Endothelial cell of umbilical vein (primary cell): Measurements from ENCODE around the gene TRMT11. TPM values are rescaled to one million over a fixed set of nuclear protein-coding genes. Genes with fewer than 3 reads are reported as not detected.
A peak's percentile ranks its signal among the peaks of the same experiment; 100 is the strongest.

Experiments used
- BruUV-seq: library from RNA; stranded (reverse); fragments of 400-500 nt; replicated peaks from 2 replicates; lab custom pipeline; 2021; lab: Mats Ljungman, UMichigan
- CTCF ChIA-PET: fragments of 300-600, 350-600 bp; sonication (Branson Sonifier 250); formaldehyde crosslinking; loops from one replicate; lab custom pipeline; 2021; ENCODE audit warnings: antibody characterized with exemption, inconsistent platforms; lab: Charles Lee
- POLR2A ChIA-PET: fragments of 300-600, 350-600 bp; sonication (Branson Sonifier 250); formaldehyde crosslinking; loops from one replicate; lab custom pipeline; 2021; ENCODE audit warnings: antibody characterized with exemption, inconsistent platforms; lab: Charles Lee
- DNase-seq: peaks from one replicate; pipeline ENCODE4 v3.0.0-alpha.2; 2011; ENCODE audit warnings: low read depth, low spot score
- FAIRE-seq: peaks from 2 replicates; lab custom pipeline; 2011; peaks lifted over from hg19 to GRCh38; lab: Jason Lieb, UNC
- H2AFZ ChIP-seq: 2 replicates; pipeline ENCODE4 v1.6.0; 2012; ENCODE audit warnings: low read depth, low read length, control low read depth, inconsistent platforms
- H3K27ac ChIP-seq: 2 replicates; pipeline ENCODE4 v1.5.1; 2011; ENCODE audit warnings: low read depth, mild to moderate bottlenecking, control low read depth, low read length, moderate library complexity; ENCODE audit not compliant: insufficient read depth
- H3K27me3 ChIP-seq, 2 experiments: 2 replicates each; pipeline versions ENCODE4 v1.6.0 to v1.6.1; 2011; ENCODE audit warnings: low read length in 2 of 2, mixed read lengths in 1 of 2; ENCODE audit not compliant: control insufficient read depth in 2 of 2, insufficient read depth in 2 of 2
- H3K36me3 ChIP-seq, 2 experiments: 2 replicates in 1 of 2; 3 replicates in 1 of 2; pipeline ENCODE4 v1.5.1; 2011; ENCODE audit warnings: low read length in 2 of 2, mild to moderate bottlenecking in 1 of 2, moderate library complexity in 1 of 2; ENCODE audit not compliant: control insufficient read depth in 2 of 2, insufficient read depth in 2 of 2; ENCODE audit errors: extremely low read depth in 1 of 2
- H3K4me1 ChIP-seq: 3 replicates; pipeline ENCODE4 v1.5.1; 2011; ENCODE audit warnings: mild to moderate bottlenecking, low read length; ENCODE audit not compliant: control insufficient read depth, insufficient read depth; ENCODE audit errors: extremely low read depth
- H3K4me2 ChIP-seq: 2 replicates; pipeline ENCODE4 v1.6.1; 2011; ENCODE audit warnings: low read length, control low read depth, mixed read lengths; ENCODE audit not compliant: insufficient read depth
- H3K4me3 ChIP-seq, 3 experiments: fragments of 200-600 bp in 1 of 3; sonication (generic), shearing (Covaris generic) in 1 of 3; replicated peaks in 1 of 3; 2 replicates each; pipeline ENCODE4 v1.5.1; 2011 to 2016; ENCODE audit warnings: control low read depth in 3 of 3, low read length in 3 of 3, mild to moderate bottlenecking in 2 of 3, inconsistent platforms in 1 of 3, low read depth in 1 of 3, moderate library complexity in 1 of 3; ENCODE audit not compliant: insufficient read depth in 1 of 3
- H3K79me2 ChIP-seq: 2 replicates; pipeline ENCODE4 v1.6.0; 2012; ENCODE audit warnings: low read length, inconsistent platforms; ENCODE audit not compliant: control insufficient read depth, insufficient read depth
- H3K9ac ChIP-seq: replicated peaks from 2 replicates; pipeline ENCODE3; 2011; ENCODE audit warnings: low read length, control low read depth; ENCODE audit not compliant: insufficient read depth; ENCODE audit errors: extremely low read depth
- H3K9me1 ChIP-seq: replicated peaks from 3 replicates; pipeline ENCODE4 v1.6.0; 2011; ENCODE audit warnings: mild to moderate bottlenecking, low read length; ENCODE audit not compliant: control insufficient read depth, insufficient read depth; ENCODE audit errors: extremely low read depth
- H3K9me3 ChIP-seq: replicated peaks from 2 replicates; pipeline ENCODE4 v1.5.1; 2012; ENCODE audit warnings: low read length, inconsistent platforms; ENCODE audit not compliant: control insufficient read depth, insufficient read depth
- H4K20me1 ChIP-seq: replicated peaks from 2 replicates; pipeline ENCODE3; 2011; ENCODE audit warnings: mild to moderate bottlenecking, low read length; ENCODE audit not compliant: control insufficient read depth, insufficient read depth; ENCODE audit errors: extremely low read depth
- EZH2 ChIP-seq: IDR thresholded peaks from 2 replicates; pipeline ENCODE4 v1.6.1; 2012; ENCODE audit warnings: borderline replicate concordance, low read depth, mild to moderate bottlenecking, moderate library complexity, low read length, inconsistent platforms; ENCODE audit not compliant: severe bottlenecking
- FOS ChIP-seq: IDR thresholded peaks from 2 replicates; pipeline ENCODE4 v1.6.1; 2011; ENCODE audit warnings: mild to moderate bottlenecking, low read length, moderate library complexity, borderline replicate concordance; ENCODE audit not compliant: insufficient read depth
- GATA2 ChIP-seq: IDR thresholded peaks from 2 replicates; pipeline ENCODE4 v1.7.0; 2011; ENCODE audit warnings: low read depth, mild to moderate bottlenecking, moderate library complexity, mixed read lengths, low read length; ENCODE audit not compliant: insufficient read length, insufficient read depth
- JUN ChIP-seq: IDR thresholded peaks from 2 replicates; pipeline ENCODE4 v1.6.1; 2011; ENCODE audit warnings: borderline replicate concordance, low read depth; ENCODE audit not compliant: insufficient read length, insufficient read depth
- MYC ChIP-seq: IDR thresholded peaks from one replicate; pipeline ENCODE4 v1.6.1; 2011; ENCODE audit warnings: mild to moderate bottlenecking, low read depth, low read length
- POLR2A ChIP-seq: IDR thresholded peaks from 2 replicates; pipeline ENCODE4 v1.6.1; 2012; ENCODE audit warnings: low read depth, mild to moderate bottlenecking, control low read depth, low read length
- POLR2AphosphoS5 ChIP-seq: IDR thresholded peaks from 2 replicates; pipeline ENCODE4 v1.6.1; 2012; ENCODE audit warnings: low read depth, mild to moderate bottlenecking, control low read depth, low read length, moderate library complexity; ENCODE audit not compliant: insufficient read depth
- dilution Hi-C: fragments of 300-500 bp; cut with MboI; formaldehyde crosslinking; loops from one replicate; pipeline ENCODE4 v1.15.0; 2019; ENCODE audit warnings: low sequenced_read_pairs; ENCODE audit not compliant: extremely low pct_ligation_motif_present
- intact Hi-C: fragments of 100-400 bp; cut with micrococcal nuclease; formaldehyde crosslinking; loops from one replicate; pipeline ENCODE4 v1.10.0; 2022
- polyA plus RNA-seq, 4 experiments: library from polyadenylated mRNA; depleted of rRNA in 3 of 4; stranded (reverse) in 3 of 4; unstranded in 1 of 4; fragments of >200 nt; gene quantifications; 2 replicates each; pipeline versions ENCODE4 v1.2.1 to v1.2.3, GENCODE V29; 2011 to 2012; ENCODE audit warnings: missing spikeins in 1 of 4
- total RNA-seq: library from RNA; stranded (reverse); gene quantifications from 2 replicates; pipeline ENCODE4 v1.2.3, GENCODE V29; 2021
- TF ChIP-seq, protein P1 (sequence below): IDR thresholded peaks from 2 replicates; pipeline ENCODE4 v1.6.1; 2011; ENCODE audit not compliant: insufficient read depth, insufficient read length
- TF ChIP-seq, protein P2 (sequence below), 2 donors: IDR thresholded peaks; 1 replicate in 1 of 2; 2 replicates in 1 of 2; pipeline ENCODE4 v1.5.1; 2011; ENCODE audit warnings: low read length in 2 of 2, mild to moderate bottlenecking in 2 of 2, moderate library complexity in 2 of 2, control low read depth in 1 of 2, inconsistent platforms in 1 of 2, low read depth in 1 of 2; ENCODE audit not compliant: insufficient read depth in 1 of 2; ENCODE audit errors: extremely low read depth in 1 of 2

TRMT11 gene
- total and polyA plus RNA-seq, 2 donors (not counting 3 experiments of a cell fraction or from before 2014, with no cell fraction given): 5.1 to 10.7 TPM

DNA sequence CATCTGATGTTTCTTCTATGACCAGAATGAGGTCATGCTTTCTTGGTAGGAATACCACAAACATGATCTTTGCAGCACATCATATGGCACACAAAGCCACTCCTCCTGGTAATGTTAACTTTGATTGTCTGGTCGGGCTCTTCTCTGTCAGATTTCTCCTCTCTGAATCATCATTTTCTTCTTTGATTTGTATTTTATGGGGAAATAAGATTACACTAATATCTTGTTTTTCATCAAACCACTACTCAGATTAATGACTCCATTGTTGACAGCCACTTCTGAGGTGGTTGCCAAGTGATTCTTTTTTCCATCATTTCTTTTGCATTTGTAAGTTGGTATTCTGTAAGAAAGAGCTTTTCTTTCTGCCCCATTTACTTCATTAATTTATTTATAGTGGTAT, 29.5 kb downstream of the TRMT11 start:
- Histone ChIP-seq H3K27me3 (no peaks in the 10 kb centered on the region), H2AFZ (no peak overlapping the region), H3K4me1 (no peaks in the 10 kb centered on the region), H3K9me1 (no peaks in the 10 kb centered on the region), H3K79me2 (no peaks in the 10 kb centered on the region), H3K9ac (no peak overlapping the region), H3K27ac (no peak overlapping the region), H3K4me2 (no peak overlapping the region), H3K36me3 (peaks cover 4 to 11% of the 10 kb centered on the region in 2 experiments), H3K4me3 (no peak overlapping the region), H4K20me1 (no peaks in the 10 kb centered on the region), H3K9me3 (no peaks in the 10 kb centered on the region)
- BruUV-seq: no TSS peak
- POLR2A ChIA-PET: no interaction called here
- intact Hi-C loops (no loop called here), dilution Hi-C loops (no loop called here)
- no peak for TF ChIP-seq JUN
- no peak for TF ChIP-seq FOS
- no peak for TF ChIP-seq MYC
- TF ChIP-seq POLR2AphosphoS5: no peak
- TF ChIP-seq POLR2A: no peak
- TF ChIP-seq GATA2: no peak
- TF ChIP-seq, protein P1, sequence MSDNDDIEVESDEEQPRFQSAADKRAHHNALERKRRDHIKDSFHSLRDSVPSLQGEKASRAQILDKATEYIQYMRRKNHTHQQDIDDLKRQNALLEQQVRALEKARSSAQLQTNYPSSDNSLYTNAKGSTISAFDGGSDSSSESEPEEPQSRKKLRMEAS: no peak
- TF ChIP-seq EZH2: no peak
- TF ChIP-seq, protein P2, sequence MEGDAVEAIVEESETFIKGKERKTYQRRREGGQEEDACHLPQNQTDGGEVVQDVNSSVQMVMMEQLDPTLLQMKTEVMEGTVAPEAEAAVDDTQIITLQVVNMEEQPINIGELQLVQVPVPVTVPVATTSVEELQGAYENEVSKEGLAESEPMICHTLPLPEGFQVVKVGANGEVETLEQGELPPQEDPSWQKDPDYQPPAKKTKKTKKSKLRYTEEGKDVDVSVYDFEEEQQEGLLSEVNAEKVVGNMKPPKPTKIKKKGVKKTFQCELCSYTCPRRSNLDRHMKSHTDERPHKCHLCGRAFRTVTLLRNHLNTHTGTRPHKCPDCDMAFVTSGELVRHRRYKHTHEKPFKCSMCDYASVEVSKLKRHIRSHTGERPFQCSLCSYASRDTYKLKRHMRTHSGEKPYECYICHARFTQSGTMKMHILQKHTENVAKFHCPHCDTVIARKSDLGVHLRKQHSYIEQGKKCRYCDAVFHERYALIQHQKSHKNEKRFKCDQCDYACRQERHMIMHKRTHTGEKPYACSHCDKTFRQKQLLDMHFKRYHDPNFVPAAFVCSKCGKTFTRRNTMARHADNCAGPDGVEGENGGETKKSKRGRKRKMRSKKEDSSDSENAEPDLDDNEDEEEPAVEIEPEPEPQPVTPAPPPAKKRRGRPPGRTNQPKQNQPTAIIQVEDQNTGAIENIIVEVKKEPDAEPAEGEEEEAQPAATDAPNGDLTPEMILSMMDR (IDR thresholded peaks at IDR 0.05; ENCODE audit: extremely low read depth in 1 of 2, insufficient read depth in 1 of 2, low read depth in 1 of 2, low read length in 2 of 2): no peak
- CTCF ChIA-PET: no interaction called here
- no peak for FAIRE-seq
- peak; percentile 47 for DNase-seq
